Ishikawa (cell line): ENCODE data around the gene BRMS1L.

Source experiments
- CREB1 ChIP-seq: IDR thresholded peaks from 2 replicates; pipeline ENCODE4 v1.6.1; 2012; ENCODE audit warnings: low read depth
- EGR1 ChIP-seq: IDR thresholded peaks from 2 replicates; pipeline ENCODE4 v1.6.1; 2012
- TAF1 ChIP-seq: IDR thresholded peaks from 2 replicates; pipeline ENCODE4 v1.6.1; 2012; ENCODE audit warnings: low read depth, mild to moderate bottlenecking
- TF ChIP-seq, protein P1 (sequence below): IDR thresholded peaks from 2 replicates; pipeline ENCODE4 v1.6.1; 2012; ENCODE audit warnings: low read depth, mild to moderate bottlenecking

GRCh38 chr14:35881280-35881679, 55.1 kb downstream of the BRMS1L start:
- TF ChIP-seq EGR1 (no peak), CREB1 (no peak), TAF1 (no peak)
- TF ChIP-seq, protein P1, sequence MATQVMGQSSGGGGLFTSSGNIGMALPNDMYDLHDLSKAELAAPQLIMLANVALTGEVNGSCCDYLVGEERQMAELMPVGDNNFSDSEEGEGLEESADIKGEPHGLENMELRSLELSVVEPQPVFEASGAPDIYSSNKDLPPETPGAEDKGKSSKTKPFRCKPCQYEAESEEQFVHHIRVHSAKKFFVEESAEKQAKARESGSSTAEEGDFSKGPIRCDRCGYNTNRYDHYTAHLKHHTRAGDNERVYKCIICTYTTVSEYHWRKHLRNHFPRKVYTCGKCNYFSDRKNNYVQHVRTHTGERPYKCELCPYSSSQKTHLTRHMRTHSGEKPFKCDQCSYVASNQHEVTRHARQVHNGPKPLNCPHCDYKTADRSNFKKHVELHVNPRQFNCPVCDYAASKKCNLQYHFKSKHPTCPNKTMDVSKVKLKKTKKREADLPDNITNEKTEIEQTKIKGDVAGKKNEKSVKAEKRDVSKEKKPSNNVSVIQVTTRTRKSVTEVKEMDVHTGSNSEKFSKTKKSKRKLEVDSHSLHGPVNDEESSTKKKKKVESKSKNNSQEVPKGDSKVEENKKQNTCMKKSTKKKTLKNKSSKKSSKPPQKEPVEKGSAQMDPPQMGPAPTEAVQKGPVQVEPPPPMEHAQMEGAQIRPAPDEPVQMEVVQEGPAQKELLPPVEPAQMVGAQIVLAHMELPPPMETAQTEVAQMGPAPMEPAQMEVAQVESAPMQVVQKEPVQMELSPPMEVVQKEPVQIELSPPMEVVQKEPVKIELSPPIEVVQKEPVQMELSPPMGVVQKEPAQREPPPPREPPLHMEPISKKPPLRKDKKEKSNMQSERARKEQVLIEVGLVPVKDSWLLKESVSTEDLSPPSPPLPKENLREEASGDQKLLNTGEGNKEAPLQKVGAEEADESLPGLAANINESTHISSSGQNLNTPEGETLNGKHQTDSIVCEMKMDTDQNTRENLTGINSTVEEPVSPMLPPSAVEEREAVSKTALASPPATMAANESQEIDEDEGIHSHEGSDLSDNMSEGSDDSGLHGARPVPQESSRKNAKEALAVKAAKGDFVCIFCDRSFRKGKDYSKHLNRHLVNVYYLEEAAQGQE: no peak
